NB4 (cell line): ENCODE results near the gene IPO13.

ENCODE experiments used
- POLR2A ChIP-seq: IDR thresholded peaks from 2 replicates; pipeline ENCODE4 v1.6.1; 2011; ENCODE audit warnings: mild to moderate bottlenecking; ENCODE audit not compliant: insufficient read length; ENCODE audit errors: extremely low read depth
- TF ChIP-seq, protein P1 (sequence below): IDR thresholded peaks from one replicate; pipeline ENCODE4 v1.5.1; 2012; ENCODE audit warnings: low read depth, low read length

DNA sequence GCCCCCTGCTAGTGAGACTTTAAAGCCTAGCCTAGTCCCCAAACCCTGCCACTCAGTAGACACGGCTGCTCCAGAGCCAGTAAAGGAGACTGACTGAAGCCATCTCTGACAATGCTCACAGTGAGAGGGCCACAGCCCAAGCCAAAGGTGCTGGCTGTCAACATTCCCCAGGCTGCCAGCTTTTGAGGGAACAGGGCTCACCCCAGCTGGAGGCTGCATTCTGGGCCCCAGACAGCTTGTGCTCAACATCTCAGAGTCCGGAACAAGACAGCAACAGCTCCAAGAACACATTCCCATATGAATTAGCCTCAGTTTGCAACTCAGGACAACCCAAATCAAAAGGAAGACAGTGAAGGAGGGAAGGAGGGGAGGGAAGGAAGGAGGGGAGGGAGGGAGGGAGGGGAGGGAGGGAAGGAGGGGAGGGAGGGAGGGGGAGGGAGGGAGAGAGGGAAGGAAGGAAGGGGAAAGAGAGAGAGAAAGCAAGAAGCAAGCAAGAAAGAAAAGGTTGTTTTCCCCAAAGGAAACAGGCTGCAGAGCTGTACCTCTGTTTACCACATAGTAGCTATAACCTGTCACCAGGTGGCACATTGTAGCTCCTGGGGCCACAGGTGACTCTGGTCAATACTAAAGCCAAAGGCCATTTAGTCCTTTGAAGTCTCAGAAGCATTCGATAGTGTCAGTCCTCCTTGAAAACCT lies 7.7 kb upstream of the IPO13 start:
- TF ChIP-seq, protein P1, sequence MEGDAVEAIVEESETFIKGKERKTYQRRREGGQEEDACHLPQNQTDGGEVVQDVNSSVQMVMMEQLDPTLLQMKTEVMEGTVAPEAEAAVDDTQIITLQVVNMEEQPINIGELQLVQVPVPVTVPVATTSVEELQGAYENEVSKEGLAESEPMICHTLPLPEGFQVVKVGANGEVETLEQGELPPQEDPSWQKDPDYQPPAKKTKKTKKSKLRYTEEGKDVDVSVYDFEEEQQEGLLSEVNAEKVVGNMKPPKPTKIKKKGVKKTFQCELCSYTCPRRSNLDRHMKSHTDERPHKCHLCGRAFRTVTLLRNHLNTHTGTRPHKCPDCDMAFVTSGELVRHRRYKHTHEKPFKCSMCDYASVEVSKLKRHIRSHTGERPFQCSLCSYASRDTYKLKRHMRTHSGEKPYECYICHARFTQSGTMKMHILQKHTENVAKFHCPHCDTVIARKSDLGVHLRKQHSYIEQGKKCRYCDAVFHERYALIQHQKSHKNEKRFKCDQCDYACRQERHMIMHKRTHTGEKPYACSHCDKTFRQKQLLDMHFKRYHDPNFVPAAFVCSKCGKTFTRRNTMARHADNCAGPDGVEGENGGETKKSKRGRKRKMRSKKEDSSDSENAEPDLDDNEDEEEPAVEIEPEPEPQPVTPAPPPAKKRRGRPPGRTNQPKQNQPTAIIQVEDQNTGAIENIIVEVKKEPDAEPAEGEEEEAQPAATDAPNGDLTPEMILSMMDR: no peak
- TF ChIP-seq POLR2A: no peak
